SKM-1 treated with dmso at 0.1 percent for 144 hours (cell line): ENCODE data around the gene LURAP1L.
A peak's percentile ranks its signal among the peaks of the same experiment; 100 is the strongest.

ENCODE experiments used
- DNase-seq: peaks from one replicate; lab custom pipeline; 2025; ENCODE audit not compliant: unreplicated experiment; lab: John Stamatoyannopoulos, UW

LURAP1L gene

DNA sequence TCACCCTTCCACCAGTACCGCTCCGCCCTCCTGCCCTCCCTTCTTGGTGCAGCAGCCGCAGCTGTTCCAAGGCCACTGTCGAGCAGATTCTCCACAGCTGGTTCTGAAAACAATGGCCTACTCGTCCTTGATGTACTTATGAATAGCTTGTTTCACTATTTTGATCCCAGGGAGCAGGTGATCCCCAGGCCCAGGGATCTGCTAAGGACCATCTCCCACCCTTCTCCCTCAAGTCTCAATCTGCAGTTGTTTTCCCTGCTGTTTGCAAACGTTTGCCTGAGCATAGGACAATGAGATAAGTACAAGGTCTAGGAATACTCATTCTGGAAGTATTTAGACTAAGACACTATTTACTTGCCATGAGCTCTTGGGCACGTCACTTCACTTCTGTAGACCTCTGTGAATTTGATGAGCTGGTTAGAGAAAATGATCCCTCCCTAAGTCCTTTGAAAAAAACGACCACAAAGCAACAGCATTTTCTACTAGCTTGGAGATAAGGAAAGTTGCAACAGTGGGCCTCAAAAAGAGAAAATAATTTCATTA is 1.8 kb downstream of the LURAP1L start:
- DNase-seq = no peak

DNA sequence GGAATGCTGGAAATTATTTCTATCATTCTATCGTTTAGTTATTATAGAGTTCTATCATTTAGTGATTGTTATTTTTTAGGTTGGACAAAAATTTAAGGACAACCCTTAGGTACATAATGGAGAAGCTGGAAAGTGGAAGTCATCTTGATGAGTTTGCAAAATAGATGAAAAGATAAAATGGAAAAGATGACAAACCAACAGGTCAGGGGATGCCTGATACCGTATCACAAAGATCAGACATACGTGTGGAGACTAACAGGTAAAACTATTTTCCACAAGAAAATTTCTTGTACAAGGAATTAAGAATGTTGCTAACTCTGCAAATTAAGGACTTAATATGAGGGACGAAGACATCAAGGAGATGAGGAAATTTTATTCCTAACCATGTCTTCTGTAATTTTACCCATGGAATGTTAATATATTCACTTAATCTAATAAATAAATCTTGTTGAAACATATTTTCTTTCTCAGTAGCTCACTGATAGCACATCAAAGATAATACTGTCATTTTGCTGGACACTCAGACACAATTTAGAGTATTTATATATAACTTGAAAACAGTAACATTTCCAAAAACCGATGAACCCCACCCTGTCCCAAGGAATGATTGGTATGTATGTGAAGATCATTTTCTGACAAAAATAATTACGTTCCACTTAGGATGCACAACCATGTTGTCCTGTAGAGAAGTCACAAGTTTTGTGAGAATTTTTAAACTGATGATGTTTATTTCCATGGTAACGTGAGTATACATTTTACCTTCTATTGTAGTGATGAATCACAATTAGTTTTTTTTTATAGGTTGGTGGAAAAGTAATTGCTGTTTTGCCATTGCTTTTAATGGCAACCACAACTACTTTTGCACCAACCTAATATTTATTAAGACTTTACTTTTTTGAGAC is 2.6 kb downstream of the LURAP1L start:
- DNase-seq = no peak

DNA sequence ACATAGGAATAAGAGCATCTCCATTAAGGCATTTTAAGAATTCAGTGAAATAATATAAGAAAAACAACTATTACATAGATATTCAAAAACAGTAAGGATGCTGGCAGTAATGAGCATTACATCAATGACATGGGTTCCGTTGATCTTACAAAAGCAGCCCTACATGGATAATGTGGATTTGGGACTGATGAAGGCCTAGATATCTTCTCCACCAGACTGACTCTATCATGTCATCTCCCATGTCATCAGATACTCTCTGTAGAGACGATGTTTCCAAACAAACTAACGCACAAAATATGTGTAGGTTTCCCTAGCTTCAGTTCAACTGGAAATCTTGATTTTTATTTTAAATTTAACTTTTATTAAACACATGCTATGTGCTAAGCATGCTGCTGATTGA is 3.6 kb downstream of the LURAP1L start:
- no peak for DNase-seq

DNA sequence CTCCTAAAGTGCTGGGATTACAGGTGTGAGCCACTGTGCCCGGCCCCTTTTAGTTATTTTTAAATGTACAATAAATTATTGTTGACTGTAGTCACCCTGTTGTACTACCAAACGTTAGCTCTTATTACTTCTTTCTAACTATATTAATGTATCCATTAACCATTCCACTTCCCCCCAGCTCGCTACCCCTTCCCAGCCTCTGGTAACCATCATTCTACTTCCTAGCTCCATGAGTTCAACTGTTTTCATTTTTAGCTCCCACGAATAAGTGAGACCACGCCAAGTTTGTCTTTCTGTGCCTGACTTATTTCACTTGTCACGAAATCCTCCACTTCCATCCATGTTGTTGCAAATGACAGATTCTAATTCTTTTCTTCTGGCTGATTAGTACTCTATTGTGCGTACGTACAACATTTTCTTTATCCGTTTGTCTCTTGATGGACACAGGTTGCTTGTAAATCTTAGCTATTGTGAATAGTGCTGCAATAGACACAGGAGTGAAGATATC is 6.5 kb downstream of the LURAP1L start:
- no peak for DNase-seq

DNA sequence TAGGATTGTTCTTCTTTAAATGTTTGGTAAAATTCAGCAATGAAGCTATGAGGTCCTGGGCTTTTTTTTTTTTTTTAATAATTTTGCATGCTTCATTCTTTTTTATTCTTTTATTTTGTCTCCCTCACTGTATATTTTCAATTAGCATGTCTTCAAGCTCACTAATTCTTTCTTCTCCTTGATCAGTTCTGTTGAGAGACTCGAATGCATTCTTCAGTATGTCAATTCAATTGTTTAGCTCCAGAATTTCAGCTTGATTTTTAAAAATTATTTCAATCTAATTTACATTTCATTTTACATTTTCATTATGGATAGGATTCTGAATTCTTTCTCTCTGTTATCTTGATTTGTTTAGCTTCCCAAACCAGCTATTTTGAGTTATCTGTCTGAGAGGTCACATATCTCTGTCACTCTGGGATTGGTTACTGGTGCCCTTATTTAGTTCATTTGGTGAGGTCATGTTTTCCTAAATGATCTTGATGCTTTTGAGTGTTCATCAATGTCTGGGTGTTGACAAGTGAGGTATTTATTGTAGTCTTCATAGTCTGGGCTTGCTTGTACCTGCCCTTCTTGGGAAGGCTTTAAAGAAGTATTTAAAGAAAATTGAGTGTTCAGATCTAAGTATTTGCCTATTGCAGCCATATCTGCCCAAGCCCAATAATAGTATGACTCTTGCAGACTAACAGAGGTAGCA is 9.1 kb downstream of the LURAP1L start:
- DNase-seq = no peak

DNA sequence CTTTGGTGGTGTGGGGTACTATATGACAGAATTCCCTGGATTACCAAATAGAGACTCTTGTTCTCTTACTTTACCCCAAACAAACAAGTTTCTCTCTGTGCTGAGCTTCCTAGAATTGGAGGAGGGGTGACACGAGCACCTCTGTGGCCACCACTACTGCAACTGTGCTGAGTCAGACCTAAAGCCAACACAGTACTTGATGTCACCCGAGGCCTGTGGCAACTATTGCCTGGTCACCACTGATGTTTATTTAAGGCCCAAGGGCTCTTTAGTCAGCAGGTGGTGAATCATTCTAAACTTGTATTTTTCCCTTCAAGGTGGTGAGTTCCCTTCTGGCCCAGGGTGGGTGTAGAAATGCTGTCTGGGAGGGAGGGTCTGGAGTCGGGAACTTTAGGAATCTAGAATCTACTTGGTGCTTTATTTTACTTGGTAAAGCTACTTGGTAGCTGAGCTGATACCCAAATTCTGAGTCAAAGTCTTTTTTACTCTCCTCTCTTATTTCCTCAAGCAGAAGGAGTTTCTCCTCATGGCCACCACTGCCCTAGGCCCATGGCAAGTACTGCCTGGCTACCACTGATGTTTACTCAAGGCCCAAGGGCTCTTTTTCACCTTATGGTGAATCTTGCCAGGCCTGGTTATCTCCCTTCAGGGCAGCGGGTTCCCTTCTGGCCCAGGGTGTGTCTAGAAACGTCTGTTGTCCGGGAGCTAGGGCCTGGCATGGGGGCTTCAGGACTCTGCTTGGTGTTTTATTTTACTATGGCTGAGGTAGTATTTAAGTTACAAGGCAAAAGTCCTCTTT is 9.8 kb downstream of the LURAP1L start:
- peak; percentile 59 for DNase-seq

DNA sequence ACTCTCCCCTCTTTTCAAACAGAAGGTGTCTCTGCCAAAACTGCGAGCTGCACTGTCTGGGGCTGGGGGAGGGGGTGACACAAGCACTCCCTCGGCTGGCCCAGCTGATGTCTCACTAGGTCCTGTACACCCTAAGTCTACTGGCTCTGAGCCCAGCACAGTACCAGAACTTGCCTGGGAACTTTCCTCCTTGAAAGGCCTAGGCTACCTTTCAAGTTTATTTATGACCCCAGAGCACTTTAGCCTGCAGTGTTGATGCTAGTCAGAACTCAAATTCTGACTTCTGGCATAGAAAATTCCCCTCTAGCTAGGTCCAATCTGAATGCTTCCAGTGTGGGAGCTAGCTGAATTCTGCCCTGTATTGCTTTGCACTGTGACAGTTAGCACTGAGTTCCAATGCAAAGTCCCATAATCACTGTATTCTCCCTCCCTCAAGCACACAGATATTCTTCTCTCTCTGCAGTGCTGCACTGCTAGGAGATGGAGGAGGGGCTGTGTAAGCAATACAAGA is 10.5 kb downstream of the LURAP1L start:
- DNase-seq = no peak

DNA sequence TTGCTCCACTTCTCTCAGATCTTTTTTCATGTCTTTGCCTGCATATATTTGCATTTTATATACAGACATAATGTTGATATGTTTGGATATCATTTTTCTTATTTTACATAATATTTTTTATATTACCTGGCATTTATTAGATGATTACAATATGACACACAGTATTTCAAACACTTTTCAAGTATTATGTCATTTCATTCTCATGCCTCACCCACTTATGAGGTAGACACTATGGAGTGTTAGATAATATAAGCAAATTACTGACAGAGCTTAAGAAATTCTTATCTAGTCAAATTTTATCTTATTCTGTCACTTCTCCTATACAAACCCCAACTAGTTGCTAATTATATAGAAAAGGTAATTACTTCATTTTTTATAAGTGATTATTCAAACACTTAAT is 11.1 kb downstream of the LURAP1L start:
- no peak for DNase-seq

DNA sequence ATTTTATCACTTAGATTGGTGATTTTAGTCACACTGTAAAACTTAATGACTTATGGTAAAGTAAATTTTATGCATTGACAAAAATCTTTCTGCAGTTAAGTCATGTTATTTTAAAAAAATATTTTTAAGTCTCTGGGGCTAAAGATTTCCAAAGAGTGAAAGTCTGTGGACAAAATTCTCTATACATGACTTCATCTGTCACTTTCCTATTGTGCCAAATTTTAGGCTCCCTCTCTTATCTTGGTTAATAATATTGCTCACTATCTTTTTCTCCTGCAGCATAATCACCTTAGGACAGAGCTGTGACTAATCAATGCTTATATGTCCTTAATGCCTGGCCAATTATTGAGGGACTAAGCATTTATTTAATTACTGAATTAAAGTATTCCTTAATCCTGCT is 15.2 kb downstream of the LURAP1L start:
- no peak for DNase-seq

DNA sequence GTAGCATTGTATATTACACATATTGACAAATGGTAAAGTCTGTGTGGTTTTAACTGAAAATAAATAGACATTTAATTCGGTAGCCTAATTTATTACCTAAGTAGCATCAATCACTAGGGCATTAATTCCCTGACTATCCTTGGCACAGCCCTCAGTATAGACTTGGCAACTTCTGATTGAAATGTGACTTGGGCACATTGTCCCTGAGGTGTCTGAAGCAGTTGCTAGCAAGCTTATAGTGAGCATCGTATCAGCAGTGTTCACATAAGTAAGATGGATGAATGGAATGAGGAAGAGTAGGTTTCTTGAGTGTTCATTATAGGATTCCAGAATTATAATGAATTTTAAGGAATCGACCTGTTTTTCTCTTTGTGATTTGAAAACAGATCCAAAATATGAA is 16.1 kb downstream of the LURAP1L start:
- DNase-seq = no peak

DNA sequence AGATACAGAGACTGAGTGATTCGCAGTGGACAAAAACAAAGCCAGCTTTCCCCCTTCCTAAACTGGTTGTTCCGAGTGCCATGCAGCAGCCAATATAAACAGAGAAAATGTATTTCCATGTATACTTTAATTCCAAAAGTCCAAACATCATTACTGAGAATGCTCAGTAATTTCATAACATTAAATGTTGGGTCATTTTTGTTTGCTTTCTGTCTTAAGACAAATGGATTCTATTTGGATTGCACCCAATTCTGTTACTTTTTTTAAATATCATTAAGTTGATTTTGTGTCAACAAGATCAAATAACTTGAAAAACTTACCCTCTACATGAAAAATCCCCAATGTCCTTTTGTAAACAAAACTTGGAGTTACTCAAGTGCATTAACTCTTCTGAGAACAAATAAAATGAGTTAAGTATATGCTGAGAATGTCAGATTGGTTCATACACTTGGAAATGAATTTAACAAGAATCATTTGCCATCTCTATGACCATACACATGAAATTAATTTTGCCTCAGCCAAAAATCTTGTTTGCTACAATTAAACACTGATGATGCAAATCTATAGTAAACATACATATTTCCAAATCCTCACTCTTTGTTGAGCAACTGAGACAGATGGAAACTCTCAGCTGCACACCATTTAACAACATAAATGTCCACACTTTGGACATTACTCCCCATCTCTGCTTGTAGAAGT is 19.4 kb downstream of the LURAP1L start:
- no peak for DNase-seq

DNA sequence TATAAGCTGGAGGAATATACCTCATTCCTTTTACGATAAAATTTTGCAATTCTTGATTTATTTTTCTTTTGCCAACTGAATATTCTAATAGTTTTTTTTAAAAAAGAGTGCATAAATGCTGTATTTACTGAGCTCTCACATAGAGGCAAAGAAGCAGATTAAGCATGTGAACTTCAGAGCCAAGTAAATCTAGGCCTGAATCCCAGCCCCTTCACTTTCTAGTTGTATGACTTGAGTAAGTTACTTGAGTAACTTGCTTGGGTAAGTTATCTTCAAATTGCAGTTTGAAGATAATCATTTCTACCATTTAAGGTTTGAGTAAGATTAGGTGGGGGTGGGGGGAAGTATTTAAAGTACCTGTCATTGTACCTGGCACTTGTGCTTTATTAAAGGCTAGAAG is 21.8 kb downstream of the LURAP1L start:
- DNase-seq = no peak

DNA sequence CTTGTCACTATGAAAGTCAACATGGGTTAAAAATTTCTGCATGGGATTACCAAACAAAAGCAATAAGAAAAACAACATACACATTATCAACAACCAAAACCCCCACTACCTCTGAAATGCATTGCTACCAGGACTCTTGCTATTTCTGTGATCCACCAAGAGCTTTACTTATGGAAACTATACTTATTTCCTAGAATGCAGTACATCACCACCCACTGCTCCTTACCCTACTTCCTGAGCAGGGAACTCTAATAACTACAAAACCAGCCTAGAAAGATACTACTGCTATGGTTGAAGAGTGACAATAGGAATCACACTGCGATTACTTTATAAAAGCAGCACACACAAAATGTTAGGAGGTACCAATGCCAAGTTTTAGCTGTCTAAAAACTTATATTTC is 22.2 kb downstream of the LURAP1L start:
- DNase-seq = no peak

DNA sequence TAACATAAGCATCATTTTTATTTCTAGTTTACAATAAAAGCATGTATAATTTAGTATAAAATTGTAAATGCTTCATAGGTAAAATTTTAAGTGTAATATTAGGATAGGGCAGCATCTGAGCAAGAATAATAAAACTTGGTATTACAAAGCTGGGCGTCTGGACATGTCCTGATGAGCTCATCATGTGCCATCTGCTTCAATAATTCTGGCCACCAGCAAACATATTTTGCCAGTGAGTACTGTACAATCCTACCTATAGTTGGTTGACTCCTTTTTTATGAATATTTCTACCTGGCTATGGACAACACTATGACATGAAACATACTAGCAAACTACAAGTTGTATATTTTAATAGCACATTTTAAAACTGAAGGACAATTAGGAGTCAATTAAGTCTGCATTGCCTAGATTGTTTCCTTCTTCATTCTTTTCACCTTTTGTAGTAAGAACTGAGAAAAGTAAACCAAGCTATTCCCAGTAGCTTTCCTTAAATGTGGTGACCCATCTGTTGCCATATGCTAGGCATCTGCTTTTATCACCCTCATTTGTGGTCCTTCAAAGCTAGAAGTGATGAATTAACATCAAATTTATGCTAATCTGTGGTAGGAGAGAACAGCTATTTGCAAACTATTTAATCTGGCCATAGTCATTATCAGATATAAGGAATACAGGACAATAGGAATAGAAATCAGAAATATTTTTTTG is 23.4 kb downstream of the LURAP1L start:
- DNase-seq = no peak

DNA sequence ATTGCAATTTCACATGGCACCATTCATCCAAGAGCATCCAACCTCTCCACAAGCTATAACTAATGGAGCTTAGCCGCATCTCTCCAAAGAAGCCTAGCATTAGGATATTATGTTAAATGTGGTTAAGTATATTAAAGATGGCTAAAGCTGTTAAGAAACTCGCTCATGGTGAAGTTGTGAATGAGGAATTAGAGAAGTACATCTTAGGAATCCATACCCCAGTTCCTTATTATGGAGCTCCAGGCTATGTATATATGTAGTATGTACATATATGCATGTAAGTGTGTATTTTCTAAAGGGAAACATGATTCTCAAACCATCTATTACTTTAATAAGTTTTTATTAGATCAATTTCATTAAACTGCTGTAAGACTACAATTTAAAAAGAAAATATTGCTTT is 26.4 kb downstream of the LURAP1L start:
- DNase-seq = no peak

DNA sequence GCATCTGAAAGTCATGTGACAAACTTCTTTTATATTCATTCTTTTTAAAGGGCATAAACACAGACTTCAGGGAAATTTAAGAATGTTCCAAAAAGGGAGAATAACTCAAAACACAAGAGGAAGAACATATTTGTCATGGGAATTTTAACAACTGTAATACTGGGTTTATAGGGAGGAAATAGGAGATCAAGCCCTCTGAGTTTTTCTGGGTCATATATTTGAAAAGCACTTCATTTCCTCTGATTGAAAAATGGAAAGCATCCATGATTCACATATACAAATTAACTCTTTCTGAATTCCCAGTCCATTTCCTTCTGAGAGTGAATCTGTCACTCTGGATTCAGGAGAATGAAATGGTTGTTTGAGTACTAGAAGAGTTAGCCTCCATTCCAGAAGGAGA is 26.8 kb downstream of the LURAP1L start:
- DNase-seq = no peak

DNA sequence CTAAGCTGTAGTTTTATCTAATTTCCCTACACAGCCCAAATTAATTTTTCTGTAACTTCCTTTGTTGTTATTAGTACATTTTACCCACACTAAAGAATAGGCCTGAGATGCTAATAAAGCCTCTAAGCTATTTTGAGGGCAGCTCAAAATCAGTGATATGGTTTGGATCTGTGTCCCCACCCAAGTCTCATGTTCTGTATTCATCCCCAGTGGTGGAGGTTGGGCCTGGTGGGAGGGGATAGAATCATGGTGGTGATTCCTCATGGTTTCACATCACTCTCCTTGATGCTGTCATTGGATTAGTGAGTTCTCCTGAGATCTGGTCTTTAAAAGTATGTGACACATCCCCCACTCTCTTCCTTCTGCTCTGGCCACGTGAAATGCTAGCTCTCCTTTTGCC is 27.3 kb downstream of the LURAP1L start:
- no peak for DNase-seq

DNA sequence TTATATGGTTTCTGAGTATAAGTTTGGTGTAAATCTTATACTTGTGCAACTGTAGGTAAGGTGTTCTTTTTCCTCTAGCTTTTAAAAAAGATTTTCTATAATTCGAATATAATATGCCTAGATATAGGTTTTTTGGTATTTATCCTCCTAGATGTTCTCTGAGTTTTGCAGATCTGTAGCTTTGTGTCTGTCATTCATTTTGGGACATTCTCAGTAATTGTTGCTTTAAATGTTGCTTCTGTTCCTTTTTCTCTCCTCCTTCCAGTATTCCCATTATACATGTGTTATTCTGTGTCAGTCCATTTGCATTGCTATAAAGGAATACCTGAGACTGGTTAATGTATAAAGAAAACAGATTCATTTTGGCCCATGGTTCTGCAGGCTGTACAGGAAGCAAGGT is 33.7 kb downstream of the LURAP1L start:
- no peak for DNase-seq

DNA sequence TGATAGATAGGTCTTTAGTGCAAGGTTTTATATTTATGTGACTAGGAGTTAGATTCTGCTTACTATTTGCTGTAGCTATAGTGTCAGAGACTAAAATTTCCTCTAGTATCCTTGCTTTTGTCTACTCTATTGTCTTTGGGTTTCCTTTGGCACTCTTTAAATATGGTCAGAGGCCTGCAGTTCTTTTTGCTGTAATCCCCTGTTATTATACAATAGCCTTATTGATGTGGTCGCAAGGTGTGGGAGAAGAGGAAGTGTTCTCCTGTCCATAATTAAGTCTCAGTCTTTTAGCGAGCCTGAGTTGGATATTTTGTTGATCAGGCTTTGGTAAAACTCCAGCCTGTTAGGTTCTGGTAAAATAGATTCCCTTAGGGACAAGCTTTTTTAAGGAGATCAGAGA is 34.9 kb downstream of the LURAP1L start:
- no peak for DNase-seq

DNA sequence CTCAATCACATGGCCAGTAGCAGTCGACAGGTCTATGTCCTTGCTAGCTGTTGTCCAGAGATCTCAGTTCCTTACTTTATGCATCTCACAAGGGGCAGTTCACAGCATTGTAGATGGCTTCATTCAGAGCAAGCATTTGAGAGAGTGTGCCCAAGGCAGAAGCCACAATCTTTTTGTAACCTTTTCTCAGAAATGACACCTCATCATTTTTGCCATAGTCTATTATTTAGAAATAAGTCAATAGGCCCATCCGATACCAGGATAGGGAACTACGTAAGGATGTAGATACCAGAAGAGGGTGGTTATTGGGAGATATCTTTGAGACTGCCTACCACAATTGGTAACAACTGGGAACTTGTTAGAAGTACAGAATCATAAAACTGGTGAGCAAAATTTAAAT is 37.1 kb downstream of the LURAP1L start:
- DNase-seq = no peak
